ENCODE results near the gene AQP2.

The AQP2 gene

DNA sequence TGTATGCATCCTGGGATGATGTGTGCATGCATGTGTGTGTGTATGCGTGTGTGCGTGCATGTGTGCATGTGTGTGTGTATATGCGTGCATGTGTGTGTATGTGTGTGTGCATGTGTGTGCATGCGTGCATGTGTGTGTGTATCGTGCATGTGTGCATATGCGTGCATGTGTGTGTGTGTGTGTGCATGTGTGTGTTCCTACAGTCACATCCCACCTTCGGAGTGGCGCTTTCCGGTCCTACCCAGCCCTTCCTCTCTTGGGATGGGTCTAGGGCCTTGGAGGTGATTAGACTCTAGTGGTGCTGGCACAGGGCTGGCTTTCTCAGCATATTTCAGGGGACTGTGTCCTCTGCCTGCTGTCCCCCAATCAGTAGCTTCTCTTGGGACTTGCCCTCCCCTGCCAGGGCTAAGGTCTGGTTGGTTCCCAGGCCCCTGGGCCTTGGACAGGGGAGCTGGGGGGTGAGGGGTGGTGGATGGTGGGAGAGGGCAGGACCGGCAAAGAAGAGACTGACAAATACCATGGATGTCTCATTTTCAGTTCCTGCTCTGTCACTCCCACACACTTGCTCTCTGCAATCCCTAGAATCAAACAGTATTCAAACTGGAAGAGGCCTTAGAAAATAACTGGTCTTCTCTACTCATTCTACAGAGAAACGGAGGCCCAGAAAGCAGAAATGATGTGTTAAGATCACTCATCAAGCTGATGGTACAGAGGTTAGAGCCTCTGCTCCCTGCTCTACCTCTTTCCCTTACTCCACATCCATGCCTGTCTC lies 24.9 kb upstream of the AQP2 start:
- Histone ChIP-seq H3K4me2 (ENCODE audit: low read length) (no peak overlapping the region), H3K4me1 (ENCODE audit: control insufficient read depth, low read length) (no peaks in the 10 kb centered on the region), H3K27me3 (ENCODE audit: control insufficient read depth, low read length) (peaks cover 11% of the 10 kb centered on the region), H3K9me3 (ENCODE audit: control insufficient read depth, insufficient read depth, low read length) (no peaks in the 10 kb centered on the region), H3K9me2 (replicated peaks; ENCODE audit: control insufficient read depth, low read length) (no peaks in the 10 kb centered on the region), H3K4me3 (ENCODE audit: low read length) (no peak overlapping the region), H3F3A (ENCODE audit: control insufficient read depth, insufficient read depth) (no peaks in the 10 kb centered on the region), H4K20me1 (ENCODE audit: control insufficient read depth, insufficient read depth, low read depth, low read length) (no peaks in the 10 kb centered on the region), H3K36me3 (ENCODE audit: control insufficient read depth, low read length) (no peaks in the 10 kb centered on the region), H3K27ac (ENCODE audit: low read depth, low read length) (no peak overlapping the region), H3K79me2 (ENCODE audit: control insufficient read depth, low read length) (no peaks in the 10 kb centered on the region)
- TF ChIP-seq, protein P1, sequence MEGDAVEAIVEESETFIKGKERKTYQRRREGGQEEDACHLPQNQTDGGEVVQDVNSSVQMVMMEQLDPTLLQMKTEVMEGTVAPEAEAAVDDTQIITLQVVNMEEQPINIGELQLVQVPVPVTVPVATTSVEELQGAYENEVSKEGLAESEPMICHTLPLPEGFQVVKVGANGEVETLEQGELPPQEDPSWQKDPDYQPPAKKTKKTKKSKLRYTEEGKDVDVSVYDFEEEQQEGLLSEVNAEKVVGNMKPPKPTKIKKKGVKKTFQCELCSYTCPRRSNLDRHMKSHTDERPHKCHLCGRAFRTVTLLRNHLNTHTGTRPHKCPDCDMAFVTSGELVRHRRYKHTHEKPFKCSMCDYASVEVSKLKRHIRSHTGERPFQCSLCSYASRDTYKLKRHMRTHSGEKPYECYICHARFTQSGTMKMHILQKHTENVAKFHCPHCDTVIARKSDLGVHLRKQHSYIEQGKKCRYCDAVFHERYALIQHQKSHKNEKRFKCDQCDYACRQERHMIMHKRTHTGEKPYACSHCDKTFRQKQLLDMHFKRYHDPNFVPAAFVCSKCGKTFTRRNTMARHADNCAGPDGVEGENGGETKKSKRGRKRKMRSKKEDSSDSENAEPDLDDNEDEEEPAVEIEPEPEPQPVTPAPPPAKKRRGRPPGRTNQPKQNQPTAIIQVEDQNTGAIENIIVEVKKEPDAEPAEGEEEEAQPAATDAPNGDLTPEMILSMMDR (IDR thresholded peaks at IDR 0.05; ENCODE audit: low read depth, low read length, poor library complexity, severe bottlenecking) = no peak

DNA sequence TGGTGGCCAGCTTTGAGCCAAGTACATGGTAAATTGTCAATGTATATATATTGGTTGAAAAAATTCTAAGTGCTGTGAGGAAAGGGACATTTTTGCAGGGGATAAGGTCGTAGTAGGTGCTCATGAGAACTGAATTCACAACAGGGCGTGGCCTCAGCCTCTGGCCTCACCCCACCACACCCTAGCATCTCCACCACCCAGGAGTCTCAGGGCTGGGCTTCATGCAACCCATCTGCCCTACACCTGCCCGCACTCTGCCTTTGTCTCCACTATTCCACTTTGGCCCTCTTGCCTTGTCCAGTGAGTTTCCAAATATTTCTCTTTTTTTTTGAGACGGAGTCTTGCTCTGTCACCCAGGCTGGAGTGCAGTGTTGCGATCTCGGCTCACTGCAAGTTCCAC lies 22.1 kb upstream of the AQP2 start:
- TF ChIP-seq EZH2phosphoT487 (IDR thresholded peaks at IDR 0.05; ENCODE audit: borderline replicate concordance, low read length) = no peak
- Histone ChIP-seq H3K9me3 (ENCODE audit: control insufficient read depth, insufficient read depth, low read length) (no peaks in the 10 kb centered on the region), H3K79me2 (ENCODE audit: control insufficient read depth, low read length) (no peaks in the 10 kb centered on the region)

DNA sequence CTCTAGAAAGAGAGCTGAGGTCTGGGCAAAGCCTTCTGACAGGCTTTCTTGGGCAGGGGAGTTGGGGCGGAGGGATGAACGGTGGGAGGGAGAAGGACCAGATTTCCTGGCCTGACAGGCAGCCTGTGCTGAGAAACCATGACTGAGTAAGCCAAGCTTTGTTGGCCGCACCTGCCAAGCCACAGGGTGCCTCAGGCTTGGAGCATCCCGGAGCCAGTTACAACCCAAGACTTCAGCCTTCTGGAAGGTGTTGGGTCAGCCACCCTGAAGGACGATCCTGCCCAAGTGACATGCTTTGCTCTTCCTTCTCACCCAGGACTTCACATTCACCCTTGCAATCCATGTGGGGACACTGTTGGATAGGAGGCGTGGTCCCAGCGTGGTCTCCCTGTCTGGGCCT lies 21.0 kb upstream of the AQP2 start:
- Histone ChIP-seq H3K27ac (ENCODE audit: low read depth, low read length) (no peak overlapping the region), H3F3A (ENCODE audit: control insufficient read depth, insufficient read depth) (no peaks in the 10 kb centered on the region), H3K4me3 (ENCODE audit: low read length) (no peak overlapping the region), H3K79me2 (ENCODE audit: control insufficient read depth, low read length) (no peaks in the 10 kb centered on the region), H3K27me3 (ENCODE audit: control insufficient read depth, low read length) (peaks cover 20% of the 10 kb centered on the region), H4K20me1 (ENCODE audit: control insufficient read depth, insufficient read depth, low read depth, low read length) (no peaks in the 10 kb centered on the region), H3K36me3 (ENCODE audit: control insufficient read depth, low read length) (no peaks in the 10 kb centered on the region), H3K4me1 (ENCODE audit: control insufficient read depth, low read length) (no peaks in the 10 kb centered on the region), H3K9me2 (replicated peaks; ENCODE audit: control insufficient read depth, low read length) (no peaks in the 10 kb centered on the region), H3K4me2 (ENCODE audit: low read length) (no peak overlapping the region), H3K9me3 (ENCODE audit: control insufficient read depth, insufficient read depth, low read length) (no peaks in the 10 kb centered on the region)
- TF ChIP-seq EZH2phosphoT487 (IDR thresholded peaks at IDR 0.05; ENCODE audit: borderline replicate concordance, low read length) = no peak
- TF ChIP-seq, protein P1 (IDR thresholded peaks at IDR 0.05; ENCODE audit: low read depth, low read length, poor library complexity, severe bottlenecking) = no peak

More for the DNA sequence above, 22.1 kb upstream of the AQP2 start:
- Histone ChIP-seq H3K27me3 (ENCODE audit: control insufficient read depth, low read length) (peaks cover 19% of the 10 kb centered on the region), H4K20me1 (ENCODE audit: control insufficient read depth, insufficient read depth, low read depth, low read length) (no peaks in the 10 kb centered on the region), H3K9me2 (replicated peaks; ENCODE audit: control insufficient read depth, low read length) (no peaks in the 10 kb centered on the region), H3K36me3 (ENCODE audit: control insufficient read depth, low read length) (no peaks in the 10 kb centered on the region), H3K4me2 (ENCODE audit: low read length) (no peak overlapping the region), H3K4me3 (ENCODE audit: low read length) (no peak overlapping the region), H3K4me1 (ENCODE audit: control insufficient read depth, low read length) (no peaks in the 10 kb centered on the region), H3F3A (ENCODE audit: control insufficient read depth, insufficient read depth) (no peaks in the 10 kb centered on the region), H3K27ac (ENCODE audit: low read depth, low read length) (no peak overlapping the region)

DNA sequence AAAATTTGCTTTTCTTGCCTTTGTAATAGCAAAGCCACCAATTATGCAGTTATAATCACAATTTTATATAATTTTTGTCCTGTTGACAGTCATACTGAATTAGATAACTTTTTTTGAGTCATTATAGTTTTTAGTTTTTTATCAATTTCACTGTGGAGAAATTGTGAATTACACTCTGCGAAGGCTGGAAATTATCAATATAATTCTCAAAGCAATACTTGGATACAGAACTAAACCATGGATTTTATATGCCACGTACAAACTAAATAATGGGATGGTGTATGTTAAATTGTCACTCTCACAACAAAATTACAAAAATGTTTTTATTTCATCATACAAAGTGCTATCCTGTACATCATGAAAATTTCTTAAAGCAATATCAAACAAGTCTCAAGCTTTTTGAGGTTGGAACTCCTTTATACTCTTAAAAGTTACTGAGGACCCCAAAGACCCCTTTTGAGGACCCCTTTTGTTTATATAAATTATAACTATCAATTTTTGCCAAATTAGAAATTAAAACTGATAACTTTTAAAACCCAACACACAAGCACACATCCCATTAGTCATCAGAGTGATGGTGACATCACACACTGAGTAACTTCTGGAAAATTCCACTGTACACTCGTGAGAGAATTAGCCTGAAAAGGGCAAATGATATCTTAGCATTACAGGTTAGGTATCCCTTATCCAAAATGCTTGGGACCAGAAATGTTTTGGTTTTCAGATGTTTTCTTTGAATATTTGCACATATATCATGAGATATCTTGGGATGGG lies 19.8 kb upstream of the AQP2 start:
- Histone ChIP-seq H3K4me2 (ENCODE audit: low read length) (no peak overlapping the region), H3K79me2 (ENCODE audit: control insufficient read depth, low read length) (no peaks in the 10 kb centered on the region), H3K9me2 (replicated peaks; ENCODE audit: control insufficient read depth, low read length) (no peaks in the 10 kb centered on the region), H3K36me3 (ENCODE audit: control insufficient read depth, low read length) (no peaks in the 10 kb centered on the region), H3F3A (ENCODE audit: control insufficient read depth, insufficient read depth) (no peaks in the 10 kb centered on the region), H3K27ac (ENCODE audit: low read depth, low read length) (no peak overlapping the region), H3K4me1 (ENCODE audit: control insufficient read depth, low read length) (no peaks in the 10 kb centered on the region), H4K20me1 (ENCODE audit: control insufficient read depth, insufficient read depth, low read depth, low read length) (no peaks in the 10 kb centered on the region), H3K27me3 (ENCODE audit: control insufficient read depth, low read length) (peaks cover 26% of the 10 kb centered on the region), H3K9me3 (ENCODE audit: control insufficient read depth, insufficient read depth, low read length) (no peaks in the 10 kb centered on the region), H3K4me3 (ENCODE audit: low read length) (no peak overlapping the region)
- TF ChIP-seq, protein P1 (IDR thresholded peaks at IDR 0.05; ENCODE audit: low read depth, low read length, poor library complexity, severe bottlenecking) = no peak
- no peak for TF ChIP-seq EZH2phosphoT487 (IDR thresholded peaks at IDR 0.05; ENCODE audit: borderline replicate concordance, low read length)
